HG02852 (cell line): ENCODE results near the gene C5orf24.
A peak's percentile ranks its signal among the peaks of the same experiment; 100 is the strongest.

Experiments
- ATAC-seq: cut with Tn5 transposase; IDR thresholded peaks from one replicate; pipeline ENCODE4 v1.9.1; 2021; ENCODE audit warnings: mild to moderate bottlenecking, moderate library complexity; ENCODE audit not compliant: unreplicated experiment

The C5orf24 gene

DNA sequence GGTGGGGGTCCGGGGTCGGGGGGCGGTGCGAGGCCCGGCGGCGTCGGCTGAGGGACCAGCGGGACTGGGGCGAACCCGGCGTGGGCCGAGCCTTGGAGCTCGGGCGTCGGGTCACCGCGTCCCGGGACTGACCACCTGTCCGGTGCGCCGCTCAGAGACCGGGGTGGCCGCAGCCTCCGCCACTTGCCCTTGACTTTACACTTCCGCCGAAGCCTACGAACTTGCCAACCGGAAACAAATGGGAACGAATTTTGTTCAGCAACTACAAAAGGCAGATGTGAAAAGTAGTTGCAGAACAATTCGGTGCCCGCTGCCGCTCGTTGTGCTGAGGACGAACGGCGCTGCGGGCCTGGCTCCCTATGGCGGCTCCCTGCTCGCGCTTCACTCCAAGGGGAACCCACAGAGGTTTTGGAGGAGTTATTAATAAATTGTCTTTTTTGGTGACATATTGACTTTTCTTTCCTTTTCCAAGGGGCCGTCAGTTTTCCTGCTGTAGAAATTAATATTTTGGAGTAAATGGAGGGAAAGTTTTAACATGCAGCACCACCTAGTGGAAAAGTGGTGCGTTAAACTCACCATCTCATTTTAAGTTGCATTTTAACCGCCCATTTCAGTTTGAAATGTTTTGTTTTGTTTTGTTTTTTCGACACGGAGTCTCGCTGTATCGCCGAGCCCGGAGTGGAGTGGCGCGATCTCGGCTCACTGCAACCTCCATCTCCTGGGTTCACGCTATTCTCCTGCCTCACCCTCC lies 59.7 kb downstream of the C5orf24 start:
- ATAC-seq: peak; percentile 29

DNA sequence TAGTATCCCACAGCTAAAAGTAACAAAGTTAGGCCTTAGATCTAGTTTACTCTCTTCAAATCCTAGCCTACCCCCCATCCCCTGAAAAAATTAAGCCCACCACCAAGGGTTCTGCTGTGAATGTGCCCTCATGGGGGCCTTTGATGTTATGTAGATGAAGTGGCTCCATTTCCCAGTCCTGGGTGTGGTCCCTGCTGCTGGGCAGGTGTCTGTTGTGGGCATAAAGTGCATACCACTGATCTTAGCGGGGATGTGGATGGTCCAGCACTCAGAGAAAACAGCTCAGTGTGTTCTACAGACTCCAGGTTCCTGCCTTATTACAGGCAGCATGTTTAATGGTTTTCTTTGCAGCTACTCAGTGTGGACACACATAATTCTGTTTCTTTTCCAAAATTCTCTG lies 61.0 kb downstream of the C5orf24 start:
- ATAC-seq: no peak
